SK-N-SH (cell line): ENCODE measurements around the gene ZNF592. TPM values are rescaled to one million over a fixed set of nuclear protein-coding genes. Genes with fewer than 3 reads are reported as not detected.

ENCODE experiments used
- CTCF ChIA-PET: fragments of 300-600, 350-600 bp; formaldehyde crosslinking; extraction: SDS; loops from one replicate; lab custom pipeline; 2021; lab: Yijun Ruan, JAX
- POLR2A ChIA-PET: fragments of 350-600 bp; sonication (Branson Sonifier 250); formaldehyde crosslinking; extraction: SDS; loops from one replicate; lab custom pipeline; 2020; ENCODE audit warnings: antibody characterized with exemption, inconsistent platforms; lab: Yijun Ruan, JAX
- DNase-seq: peaks from one replicate; pipeline ENCODE4 v3.0.0; 2012
- H2AFZ ChIP-seq: fragments of 200-600 bp; sonication (generic); 2 replicates; pipeline ENCODE4 v1.8.1; 2016; ENCODE audit warnings: antibody characterized with exemption, mild to moderate bottlenecking, low read depth
- H3F3A ChIP-seq: fragments of 200-600 bp; sonication (generic); replicated peaks from 2 replicates; pipeline ENCODE3; 2016; ENCODE audit warnings: antibody characterized with exemption, mild to moderate bottlenecking; ENCODE audit not compliant: insufficient read depth
- H3K27ac ChIP-seq, 2 experiments: fragments of 200-500 bp in 1 of 2; fragments of 200-600 bp in 1 of 2; sonication (Bioruptor generic) in 1 of 2; sonication (generic), shearing (Covaris generic) in 1 of 2; 2 replicates each; pipeline versions ENCODE4 v1.5.1 to v1.6.1; 2014 to 2016; ENCODE audit warnings: low read depth in 2 of 2, inconsistent platforms in 1 of 2, low read length in 1 of 2, mild to moderate bottlenecking in 1 of 2, mixed read lengths in 1 of 2
- H3K27me3 ChIP-seq: fragments of 200-600 bp; sonication (generic), shearing (Covaris generic); 2 replicates; pipeline ENCODE4 v1.6.1; 2016; ENCODE audit warnings: mixed run types; ENCODE audit not compliant: insufficient read depth
- H3K36me3 ChIP-seq, 2 experiments: fragments of 200-500 bp in 1 of 2; fragments of 200-600 bp in 1 of 2; sonication (Bioruptor generic) in 1 of 2; sonication (generic) in 1 of 2; replicated peaks in 1 of 2; 2 replicates each; pipeline versions ENCODE3 to v1.5.1; 2014 to 2016; ENCODE audit warnings: low read length in 1 of 2, mild to moderate bottlenecking in 1 of 2; ENCODE audit not compliant: insufficient read depth in 2 of 2, control insufficient read depth in 1 of 2
- H3K4me1 ChIP-seq, 2 experiments: fragments of 200-500 bp in 1 of 2; fragments of 200-600 bp in 1 of 2; sonication (Bioruptor generic) in 1 of 2; sonication (generic), shearing (Covaris generic) in 1 of 2; 2 replicates each; pipeline versions ENCODE4 v1.5.1 to v1.6.1; 2014 to 2016; ENCODE audit warnings: low read depth in 1 of 2, low read length in 1 of 2, mixed run types in 1 of 2; ENCODE audit not compliant: insufficient read depth in 2 of 2, control insufficient read depth in 1 of 2
- H3K4me2 ChIP-seq: fragments of 200-600 bp; sonication (generic), shearing (Covaris generic); 2 replicates; pipeline ENCODE4 v1.6.1; 2017; ENCODE audit warnings: mixed run types
- H3K4me3 ChIP-seq, 2 experiments: fragments of 200-500 bp in 1 of 2; fragments of 200-600 bp in 1 of 2; sonication (Bioruptor generic) in 1 of 2; sonication (generic), shearing (Covaris generic) in 1 of 2; 2 replicates each; pipeline versions ENCODE4 v1.5.1 to v1.8.1; 2014 to 2016; ENCODE audit warnings: low read depth in 2 of 2, inconsistent platforms in 1 of 2, low read length in 1 of 2, mild to moderate bottlenecking in 1 of 2, mixed read lengths in 1 of 2, moderate library complexity in 1 of 2
- H3K79me2 ChIP-seq: fragments of 200-600 bp; sonication (generic); 2 replicates; pipeline ENCODE4 v1.8.1; 2017; ENCODE audit warnings: mild to moderate bottlenecking; ENCODE audit not compliant: insufficient read depth
- H3K9ac ChIP-seq: fragments of 200-600 bp; sonication (generic); 2 replicates; pipeline ENCODE4 v1.6.1; 2017; ENCODE audit warnings: mixed run types
- H3K9me2 ChIP-seq: fragments of 200-600 bp; sonication (generic); 2 replicates; pipeline ENCODE4 v1.6.1; 2017; ENCODE audit warnings: mixed run types
- H3K9me3 ChIP-seq: fragments of 200-600 bp; sonication (generic); 2 replicates; pipeline ENCODE4 v1.6.1; 2017; ENCODE audit warnings: mixed run types, mild to moderate bottlenecking, moderate library complexity
- H4K20me1 ChIP-seq: fragments of 200-600 bp; sonication (generic); 2 replicates; pipeline ENCODE4 v1.6.1; 2017; ENCODE audit warnings: mild to moderate bottlenecking, mixed run types; ENCODE audit not compliant: insufficient read depth
- ELF1 ChIP-seq: IDR thresholded peaks from 2 replicates; pipeline ENCODE4 v1.4.0; 2012
- EP300 ChIP-seq, 2 experiments: IDR thresholded peaks; 2 replicates each; pipeline versions ENCODE4 v1.4.0 to v1.6.1; 2012; ENCODE audit warnings: borderline replicate concordance in 1 of 2, low read depth in 1 of 2, low read length in 1 of 2
- FOSL2 ChIP-seq: IDR thresholded peaks from 2 replicates; pipeline ENCODE4 v1.4.0; 2012; ENCODE audit warnings: low read depth, mild to moderate bottlenecking, moderate library complexity, borderline replicate concordance
- FOXM1 ChIP-seq: IDR thresholded peaks from 2 replicates; pipeline ENCODE4 v1.4.0; 2012; ENCODE audit warnings: low read depth, mild to moderate bottlenecking
- GABPA ChIP-seq: IDR thresholded peaks from 2 replicates; pipeline ENCODE4 v1.4.0; 2012; ENCODE audit warnings: low read depth, mild to moderate bottlenecking
- JUND ChIP-seq: IDR thresholded peaks from 2 replicates; pipeline ENCODE4 v1.4.0; 2012
- MEF2A ChIP-seq: IDR thresholded peaks from 2 replicates; pipeline ENCODE4 v1.4.0; 2012; ENCODE audit warnings: low read depth, borderline replicate concordance
- MXI1 ChIP-seq: IDR thresholded peaks from 2 replicates; pipeline ENCODE4 v1.6.1; 2012; ENCODE audit warnings: mild to moderate bottlenecking, low read depth, low read length, improper control_type of control experiment
- NFIC ChIP-seq: IDR thresholded peaks from 2 replicates; pipeline ENCODE4 v1.4.0; 2012; ENCODE audit warnings: borderline replicate concordance
- RAD21 ChIP-seq: IDR thresholded peaks from 2 replicates; pipeline ENCODE4 v1.6.1; 2012; ENCODE audit warnings: mild to moderate bottlenecking, low read length
- RCOR1 ChIP-seq: fragments of 150-350 bp; IDR thresholded peaks from 2 replicates; pipeline ENCODE4 v1.6.1; 2017; ENCODE audit warnings: antibody characterized with exemption, low read length
- RFX5 ChIP-seq: IDR thresholded peaks from 2 replicates; pipeline ENCODE4 v1.6.1; 2012; ENCODE audit warnings: mild to moderate bottlenecking, improper control_type of control experiment, low read length
- SIN3A ChIP-seq: IDR thresholded peaks from 2 replicates; pipeline ENCODE4 v1.6.1; 2012; ENCODE audit warnings: low read depth, mild to moderate bottlenecking, low read length, moderate library complexity, borderline replicate concordance
- SMC3 ChIP-seq: IDR thresholded peaks from 2 replicates; pipeline ENCODE4 v1.6.1; 2012; ENCODE audit warnings: low read depth, low read length, improper control_type of control experiment
- TEAD4 ChIP-seq: IDR thresholded peaks from 2 replicates; pipeline ENCODE4 v1.4.0; 2012; ENCODE audit warnings: mild to moderate bottlenecking, borderline replicate concordance; ENCODE audit not compliant: insufficient read depth
- WGBS: methylation state at CpG from one replicate; pipeline ENCODE4 v1.1.6; 2017; ENCODE audit warnings: low lambda C conversion rate; 5-methylcytosine and 5-hydroxymethylcytosine counted together
- polyA plus RNA-seq, 3 experiments: library from polyadenylated mRNA; depleted of rRNA; stranded (reverse); fragments of >200 nt; gene quantifications; 2 replicates each; pipeline ENCODE4 v1.2.3, GENCODE V29; 2012
- TF ChIP-seq, protein P1 (sequence below): IDR thresholded peaks from 2 replicates; pipeline ENCODE4 v1.4.0; 2012; ENCODE audit warnings: low read depth, borderline replicate concordance
- TF ChIP-seq, protein P2 (sequence below): IDR thresholded peaks from 2 replicates; pipeline ENCODE4 v1.6.1; 2012; ENCODE audit warnings: mild to moderate bottlenecking, low read depth, low read length, moderate library complexity
- TF ChIP-seq, protein P3 (sequence below): fragments of 200-600 bp; sonication (generic); IDR thresholded peaks from 2 replicates; pipeline ENCODE4 v1.6.1; 2017; ENCODE audit warnings: antibody characterized with exemption, mild to moderate bottlenecking, moderate library complexity

Gene ZNF592
- polyA plus RNA-seq, 1 of the 3 experiments (the other 2 are of a cell fraction) = 8.0 TPM

- Histone ChIP-seq H3K4me1 (peaks cover 0 to 9% of the 10 kb centered on the region in 2 experiments; a peak in 3 of 4 replicates), H2AFZ (no peak overlapping the region), H3K4me3 (no peak overlapping the region), H4K20me1 (peaks cover 39% of the 10 kb centered on the region), H3K79me2 (peaks cover 97% of the 10 kb centered on the region), H3K4me2 (no peak overlapping the region), H3K27me3 (no peaks in the 10 kb centered on the region), H3K27ac (no peak overlapping the region), H3K9me3 (no peaks in the 10 kb centered on the region), H3K9me2 (no peaks in the 10 kb centered on the region), H3K36me3 (peaks cover 4 to 26% of the 10 kb centered on the region in 2 experiments), H3K9ac (no peak overlapping the region), H3F3A (no peaks in the 10 kb centered on the region)
- WGBS = 87% methylated on average over 6 of the region's 6 CpGs
- ChIA-PET POLR2A (interaction anchor here (0.7 kb wide), 1 partner anchor 106 kb away, joined by 3 read pairs; no protein-coding TSS in a partner anchor), CTCF (no interaction called here)
- no peak for TF ChIP-seq RAD21
- no peak for DNase-seq
These were observed 18.2 kb downstream of the ZNF592 start for GRCh38 chr15:84766461-84767035.

DNA sequence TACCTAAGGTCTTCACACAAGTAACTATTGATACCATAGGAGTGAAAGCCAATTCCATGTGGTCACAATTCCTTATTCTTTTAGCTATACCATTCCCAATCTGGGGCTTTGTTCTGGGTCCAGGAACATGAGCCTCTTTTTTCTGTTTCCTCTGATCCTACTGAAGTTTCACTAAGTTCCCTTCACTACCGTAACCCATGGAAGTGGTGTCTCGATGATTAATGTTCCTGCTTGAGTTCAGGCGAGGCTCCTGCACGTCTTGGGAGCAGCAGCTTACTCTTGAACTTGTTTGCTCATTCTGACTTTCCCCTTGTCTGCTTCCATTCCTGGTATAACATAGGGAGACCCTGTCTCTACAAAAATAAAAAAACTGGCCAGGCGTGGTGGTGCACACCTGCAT, 23.6 kb downstream of the ZNF592 start:
- no peak overlapping the region for H3K27ac ChIP-seq
- no peak overlapping the region for H3K9ac ChIP-seq
- TF ChIP-seq SIN3A (no peak), FOSL2 (no peak), TEAD4 (no peak), RCOR1 (no peak), RAD21 (no peak), RFX5 (no peak), MXI1 (no peak), NFIC (no peak), ELF1 (no peak), GABPA (no peak), EP300 (IDR thresholded peaks at IDR 0.05; ENCODE audit: borderline replicate concordance in 1 of 2, low read depth in 1 of 2, low read length in 1 of 2) (no peak), JUND (no peak), SMC3 (no peak), FOXM1 (no peak), MEF2A (no peak)
- TF ChIP-seq, protein P1, sequence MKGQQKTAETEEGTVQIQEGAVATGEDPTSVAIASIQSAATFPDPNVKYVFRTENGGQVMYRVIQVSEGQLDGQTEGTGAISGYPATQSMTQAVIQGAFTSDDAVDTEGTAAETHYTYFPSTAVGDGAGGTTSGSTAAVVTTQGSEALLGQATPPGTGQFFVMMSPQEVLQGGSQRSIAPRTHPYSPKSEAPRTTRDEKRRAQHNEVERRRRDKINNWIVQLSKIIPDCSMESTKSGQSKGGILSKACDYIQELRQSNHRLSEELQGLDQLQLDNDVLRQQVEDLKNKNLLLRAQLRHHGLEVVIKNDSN = no peak
- TF ChIP-seq, protein P2, sequence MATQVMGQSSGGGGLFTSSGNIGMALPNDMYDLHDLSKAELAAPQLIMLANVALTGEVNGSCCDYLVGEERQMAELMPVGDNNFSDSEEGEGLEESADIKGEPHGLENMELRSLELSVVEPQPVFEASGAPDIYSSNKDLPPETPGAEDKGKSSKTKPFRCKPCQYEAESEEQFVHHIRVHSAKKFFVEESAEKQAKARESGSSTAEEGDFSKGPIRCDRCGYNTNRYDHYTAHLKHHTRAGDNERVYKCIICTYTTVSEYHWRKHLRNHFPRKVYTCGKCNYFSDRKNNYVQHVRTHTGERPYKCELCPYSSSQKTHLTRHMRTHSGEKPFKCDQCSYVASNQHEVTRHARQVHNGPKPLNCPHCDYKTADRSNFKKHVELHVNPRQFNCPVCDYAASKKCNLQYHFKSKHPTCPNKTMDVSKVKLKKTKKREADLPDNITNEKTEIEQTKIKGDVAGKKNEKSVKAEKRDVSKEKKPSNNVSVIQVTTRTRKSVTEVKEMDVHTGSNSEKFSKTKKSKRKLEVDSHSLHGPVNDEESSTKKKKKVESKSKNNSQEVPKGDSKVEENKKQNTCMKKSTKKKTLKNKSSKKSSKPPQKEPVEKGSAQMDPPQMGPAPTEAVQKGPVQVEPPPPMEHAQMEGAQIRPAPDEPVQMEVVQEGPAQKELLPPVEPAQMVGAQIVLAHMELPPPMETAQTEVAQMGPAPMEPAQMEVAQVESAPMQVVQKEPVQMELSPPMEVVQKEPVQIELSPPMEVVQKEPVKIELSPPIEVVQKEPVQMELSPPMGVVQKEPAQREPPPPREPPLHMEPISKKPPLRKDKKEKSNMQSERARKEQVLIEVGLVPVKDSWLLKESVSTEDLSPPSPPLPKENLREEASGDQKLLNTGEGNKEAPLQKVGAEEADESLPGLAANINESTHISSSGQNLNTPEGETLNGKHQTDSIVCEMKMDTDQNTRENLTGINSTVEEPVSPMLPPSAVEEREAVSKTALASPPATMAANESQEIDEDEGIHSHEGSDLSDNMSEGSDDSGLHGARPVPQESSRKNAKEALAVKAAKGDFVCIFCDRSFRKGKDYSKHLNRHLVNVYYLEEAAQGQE = no peak
- TF ChIP-seq, protein P3, sequence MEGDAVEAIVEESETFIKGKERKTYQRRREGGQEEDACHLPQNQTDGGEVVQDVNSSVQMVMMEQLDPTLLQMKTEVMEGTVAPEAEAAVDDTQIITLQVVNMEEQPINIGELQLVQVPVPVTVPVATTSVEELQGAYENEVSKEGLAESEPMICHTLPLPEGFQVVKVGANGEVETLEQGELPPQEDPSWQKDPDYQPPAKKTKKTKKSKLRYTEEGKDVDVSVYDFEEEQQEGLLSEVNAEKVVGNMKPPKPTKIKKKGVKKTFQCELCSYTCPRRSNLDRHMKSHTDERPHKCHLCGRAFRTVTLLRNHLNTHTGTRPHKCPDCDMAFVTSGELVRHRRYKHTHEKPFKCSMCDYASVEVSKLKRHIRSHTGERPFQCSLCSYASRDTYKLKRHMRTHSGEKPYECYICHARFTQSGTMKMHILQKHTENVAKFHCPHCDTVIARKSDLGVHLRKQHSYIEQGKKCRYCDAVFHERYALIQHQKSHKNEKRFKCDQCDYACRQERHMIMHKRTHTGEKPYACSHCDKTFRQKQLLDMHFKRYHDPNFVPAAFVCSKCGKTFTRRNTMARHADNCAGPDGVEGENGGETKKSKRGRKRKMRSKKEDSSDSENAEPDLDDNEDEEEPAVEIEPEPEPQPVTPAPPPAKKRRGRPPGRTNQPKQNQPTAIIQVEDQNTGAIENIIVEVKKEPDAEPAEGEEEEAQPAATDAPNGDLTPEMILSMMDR = no peak
- TF ChIP-seq, all 33 proteins: peak for 0
- peaks cover 6% of the 10 kb centered on the region; the same call in 1 of the 2 replicates for H4K20me1 ChIP-seq
- no peak overlapping the region for H3K4me2 ChIP-seq
- H3K9me2 ChIP-seq = no peaks in the 10 kb centered on the region
- H3K9me3 ChIP-seq = no peaks in the 10 kb centered on the region
- no peak overlapping the region for H3K4me3 ChIP-seq
- WGBS = 97% methylated on average over 5 of the region's 5 CpGs
- no peaks in the 10 kb centered on the region for H3K27me3 ChIP-seq
- peaks cover 0 to 3% of the 10 kb centered on the region in 2 experiments; a peak in 1 of 4 replicates for H3K4me1 ChIP-seq
- H2AFZ ChIP-seq = no peak overlapping the region
- H3K79me2 ChIP-seq = peaks cover 99% of the 10 kb centered on the region
- no peak for DNase-seq
- ChIA-PET POLR2A (no interaction called here), CTCF (no interaction called here)
- H3F3A ChIP-seq = peaks cover 6% of the 10 kb centered on the region
- peaks cover 9 to 42% of the 10 kb centered on the region in 2 experiments for H3K36me3 ChIP-seq
